Smooth muscle cell (in vitro differentiated cells): ENCODE data around the gene ECM1. TPM values are rescaled to one million over a fixed set of nuclear protein-coding genes. Genes with fewer than 3 reads are reported as not detected.
A peak's percentile ranks its signal among the peaks of the same experiment; 100 is the strongest.

Experiments used
- DNase-seq: peaks from one replicate; lab custom pipeline; 2025; ENCODE audit not compliant: unreplicated experiment; lab: John Stamatoyannopoulos, UW
- H2AFZ ChIP-seq: fragments of 200-600 bp; sonication (generic); 2 replicates; pipeline ENCODE4 v1.6.0; 2016; ENCODE audit warnings: antibody characterized with exemption, low read depth, mild to moderate bottlenecking
- H3F3A ChIP-seq: fragments of 200-600 bp; sonication (generic); 2 replicates; pipeline ENCODE4 v1.6.0; 2017; ENCODE audit warnings: antibody characterized with exemption, low read depth
- H3K27ac ChIP-seq: fragments of 200-600 bp; sonication (generic); 2 replicates; pipeline ENCODE4 v1.5.1; 2016; ENCODE audit warnings: low read depth, mild to moderate bottlenecking
- H3K27me3 ChIP-seq: fragments of 200-600 bp; sonication (generic); 2 replicates; pipeline ENCODE4 v1.6.1; 2016; ENCODE audit warnings: low read depth, mild to moderate bottlenecking
- H3K36me3 ChIP-seq: fragments of 200-600 bp; sonication (generic); 2 replicates; pipeline ENCODE4 v1.5.1; 2016; ENCODE audit warnings: low read depth
- H3K4me1 ChIP-seq: fragments of 200-600 bp; sonication (generic); 2 replicates; pipeline ENCODE4 v1.5.1; 2016; ENCODE audit warnings: low read depth
- H3K4me2 ChIP-seq: fragments of 200-600 bp; sonication (generic); 2 replicates; pipeline ENCODE4 v1.6.0; 2016; ENCODE audit warnings: mild to moderate bottlenecking
- H3K4me3 ChIP-seq: fragments of 200-600 bp; sonication (generic); 2 replicates; pipeline ENCODE4 v1.5.1; 2016; ENCODE audit warnings: mild to moderate bottlenecking
- H3K79me2 ChIP-seq: fragments of 200-600 bp; sonication (generic); 2 replicates; pipeline ENCODE4 v1.6.0; 2016; ENCODE audit warnings: low read depth, mild to moderate bottlenecking
- H3K9ac ChIP-seq: fragments of 200-600 bp; sonication (generic); 2 replicates; pipeline ENCODE4 v1.6.0; 2016; ENCODE audit warnings: low read depth
- H3K9me3 ChIP-seq: fragments of 200-600 bp; sonication (generic); replicated peaks from 2 replicates; pipeline ENCODE4 v1.5.1; 2016; ENCODE audit warnings: low read depth
- H4K20me1 ChIP-seq: fragments of 200-600 bp; sonication (generic); 2 replicates; pipeline ENCODE4 v1.6.0; 2016; ENCODE audit warnings: low read depth
- WGBS: methylation state at CpG from one replicate; pipeline ENCODE4 v1.1.7; 2016; ENCODE audit warnings: low lambda C conversion rate; 5-methylcytosine and 5-hydroxymethylcytosine counted together
- polyA plus RNA-seq: library from polyadenylated mRNA; unstranded; fragments of >200 nt; fragmentation: Nextera tagmentation; extraction: Ambion mirVana; gene quantifications from 2 replicates; pipeline ENCODE4 v1.2.1, GENCODE V29; 2016
- total RNA-seq: library from RNA; depleted of rRNA; stranded (reverse); fragments of >200 nt; gene quantifications from 2 replicates; pipeline ENCODE4 v1.2.3, GENCODE V29; 2014
- TF ChIP-seq, protein P1 (sequence below): fragments of 200-600 bp; sonication (generic); IDR thresholded peaks from 2 replicates; pipeline ENCODE4 v1.5.1; 2017; ENCODE audit warnings: borderline replicate concordance, mild to moderate bottlenecking, antibody characterized with exemption; ENCODE audit not compliant: insufficient read depth, poor library complexity, severe bottlenecking

The ECM1 gene
- total and polyA plus RNA-seq, 2 experiments from 2014 or later: 19.0 to 36.1 TPM

- Histone ChIP-seq H2AFZ (no peak overlapping the region), H3K36me3 (no peaks in the 10 kb centered on the region), H3K9ac (no peak overlapping the region), H3K79me2 (no peaks in the 10 kb centered on the region), H3K27ac (peak overlapping the region; percentile 46), H3F3A (no peaks in the 10 kb centered on the region), H3K4me3 (no peak overlapping the region), H3K27me3 (no peaks in the 10 kb centered on the region), H3K4me1 (no peaks in the 10 kb centered on the region), H3K4me2 (no peak overlapping the region), H4K20me1 (no peaks in the 10 kb centered on the region), H3K9me3 (no peaks in the 10 kb centered on the region)
- TF ChIP-seq, protein P1, sequence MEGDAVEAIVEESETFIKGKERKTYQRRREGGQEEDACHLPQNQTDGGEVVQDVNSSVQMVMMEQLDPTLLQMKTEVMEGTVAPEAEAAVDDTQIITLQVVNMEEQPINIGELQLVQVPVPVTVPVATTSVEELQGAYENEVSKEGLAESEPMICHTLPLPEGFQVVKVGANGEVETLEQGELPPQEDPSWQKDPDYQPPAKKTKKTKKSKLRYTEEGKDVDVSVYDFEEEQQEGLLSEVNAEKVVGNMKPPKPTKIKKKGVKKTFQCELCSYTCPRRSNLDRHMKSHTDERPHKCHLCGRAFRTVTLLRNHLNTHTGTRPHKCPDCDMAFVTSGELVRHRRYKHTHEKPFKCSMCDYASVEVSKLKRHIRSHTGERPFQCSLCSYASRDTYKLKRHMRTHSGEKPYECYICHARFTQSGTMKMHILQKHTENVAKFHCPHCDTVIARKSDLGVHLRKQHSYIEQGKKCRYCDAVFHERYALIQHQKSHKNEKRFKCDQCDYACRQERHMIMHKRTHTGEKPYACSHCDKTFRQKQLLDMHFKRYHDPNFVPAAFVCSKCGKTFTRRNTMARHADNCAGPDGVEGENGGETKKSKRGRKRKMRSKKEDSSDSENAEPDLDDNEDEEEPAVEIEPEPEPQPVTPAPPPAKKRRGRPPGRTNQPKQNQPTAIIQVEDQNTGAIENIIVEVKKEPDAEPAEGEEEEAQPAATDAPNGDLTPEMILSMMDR: no peak
- WGBS: 83% methylated on average over 12 of the region's 12 CpGs
- DNase-seq: no peak
These were observed 29.2 kb downstream of the ECM1 start for GRCh38 chr1:150536836-150537731.

- 64% methylated on average over 12 of the region's 17 CpGs for WGBS
- DNase-seq: no peak
These were observed 30.1 kb downstream of the ECM1 start for GRCh38 chr1:150537732-150538684.

DNA sequence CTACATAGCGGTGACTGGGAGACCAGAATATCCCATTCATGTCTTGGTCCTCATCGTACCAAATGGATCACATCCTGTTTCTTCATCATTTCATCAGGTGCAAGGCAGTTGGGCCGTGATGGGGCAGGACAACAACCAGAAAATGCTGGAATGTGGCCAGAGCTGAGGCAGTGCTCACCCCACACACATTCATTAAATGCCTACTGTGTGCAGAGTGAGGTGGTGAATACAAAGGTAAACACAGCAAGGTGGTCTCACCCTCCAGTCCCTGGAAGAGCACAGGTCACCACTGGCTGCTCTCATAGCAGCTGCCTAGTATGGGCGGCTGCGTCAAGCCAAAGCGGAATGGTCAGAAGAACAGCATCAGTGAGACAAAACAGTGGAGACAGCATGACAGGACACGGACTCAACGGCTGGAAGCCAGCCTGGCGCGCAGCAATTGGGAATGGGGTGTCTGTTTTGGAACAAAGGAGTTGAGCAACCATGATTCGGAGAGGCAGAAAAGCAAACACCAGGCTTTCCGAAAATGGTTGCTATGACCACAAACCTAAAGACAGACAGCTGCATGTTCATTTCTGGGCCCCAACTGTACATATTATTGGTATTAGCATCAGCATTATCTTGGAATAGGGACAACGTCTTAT, 35.7 kb downstream of the ECM1 start:
- Histone ChIP-seq H3K27ac (no peak overlapping the region), H3K9ac (no peak overlapping the region), H3K27me3 (no peaks in the 10 kb centered on the region), H3F3A (no peaks in the 10 kb centered on the region), H3K4me3 (no peak overlapping the region), H4K20me1 (no peaks in the 10 kb centered on the region), H3K4me1 (no peaks in the 10 kb centered on the region), H2AFZ (no peak overlapping the region), H3K4me2 (no peak overlapping the region), H3K9me3 (no peaks in the 10 kb centered on the region), H3K79me2 (no peaks in the 10 kb centered on the region), H3K36me3 (no peaks in the 10 kb centered on the region)
- WGBS: 89% methylated on average over 13 of the region's 13 CpGs
- TF ChIP-seq, protein P1: no peak
- DNase-seq: no peak

More at GRCh38 chr1:150537732-150538684, 30.1 kb downstream of the ECM1 start:
- Histone ChIP-seq H3K4me2 (no peak overlapping the region), H3K27me3 (no peaks in the 10 kb centered on the region), H4K20me1 (no peaks in the 10 kb centered on the region), H2AFZ (no peak overlapping the region), H3F3A (no peaks in the 10 kb centered on the region), H3K79me2 (no peaks in the 10 kb centered on the region), H3K36me3 (no peaks in the 10 kb centered on the region), H3K4me3 (no peak overlapping the region), H3K4me1 (no peaks in the 10 kb centered on the region), H3K27ac (peak overlapping the region; percentile 46), H3K9ac (no peak overlapping the region), H3K9me3 (no peaks in the 10 kb centered on the region)
- TF ChIP-seq, protein P1: no peak
